CMK (cell line): ENCODE results near the gene OR5K4.
A peak's percentile ranks its signal among the peaks of the same experiment; 100 is the strongest.

Experiments used
- DNase-seq: peaks from one replicate; pipeline ENCODE4 v3.0.0-alpha.2; 2010; ENCODE audit warnings: low read depth

The OR5K4 gene

GRCh38 chr3:98353554-98353953 lies at the start of gene OR5K4:
TSS of gene OR5K4 (plus strand) at chr3:98353854. CDS start at chr3:98353854, 0 bp downstream.
- no peak for DNase-seq

GRCh38 chr3:98322101-98322500 lies 31.6 kb upstream of the OR5K4 start:
- DNase-seq: no peak

GRCh38 chr3:98322686-98323085 lies 31.0 kb upstream of the OR5K4 start:
- DNase-seq: no peak

- no peak for DNase-seq
These were observed 30.2 kb upstream of the OR5K4 start for GRCh38 chr3:98323425-98323824.

- DNase-seq: no peak
These were observed 28.6 kb upstream of the OR5K4 start for GRCh38 chr3:98325055-98325454.

GRCh38 chr3:98326105-98326893 lies 27.4 kb upstream of the OR5K4 start:
- no peak for DNase-seq

GRCh38 chr3:98326945-98327344 lies 26.7 kb upstream of the OR5K4 start:
- no peak for DNase-seq

GRCh38 chr3:98328933-98329332 lies 24.7 kb upstream of the OR5K4 start:
- DNase-seq: no peak

- peak; percentile 5 for DNase-seq
These were observed 24.1 kb upstream of the OR5K4 start for GRCh38 chr3:98329392-98330124.

GRCh38 chr3:98331329-98331728 lies 22.3 kb upstream of the OR5K4 start:
- DNase-seq: no peak

GRCh38 chr3:98333989-98334606 lies 19.6 kb upstream of the OR5K4 start:
- DNase-seq: no peak

GRCh38 chr3:98339031-98339430 lies 14.6 kb upstream of the OR5K4 start:
- no peak for DNase-seq

GRCh38 chr3:98341758-98342157 lies 11.9 kb upstream of the OR5K4 start:
- no peak for DNase-seq

GRCh38 chr3:98343647-98344507 lies 9.8 kb upstream of the OR5K4 start:
- DNase-seq: peak; percentile 3

GRCh38 chr3:98350082-98350481 lies 3.6 kb upstream of the OR5K4 start:
- no peak for DNase-seq

- no peak for DNase-seq
These were observed 5.6 kb downstream of the OR5K4 start for GRCh38 chr3:98359250-98359649.

GRCh38 chr3:98359993-98360675 lies 6.5 kb downstream of the OR5K4 start:
- no peak for DNase-seq

- DNase-seq: no peak
These were observed 7.0 kb downstream of the OR5K4 start for GRCh38 chr3:98360681-98361080.

- no peak for DNase-seq
These were observed 7.6 kb downstream of the OR5K4 start for GRCh38 chr3:98361289-98361688.

GRCh38 chr3:98367464-98368246 lies 14.0 kb downstream of the OR5K4 start:
- DNase-seq: no peak

GRCh38 chr3:98371186-98371585 lies 17.5 kb downstream of the OR5K4 start:
- no peak for DNase-seq
